ENCODE data around the gene SYTL3. TPM values are rescaled to one million over a fixed set of nuclear protein-coding genes. Genes with fewer than 3 reads are reported as not detected.

SYTL3 gene
- polyA plus RNA-seq, 1 of the 3 experiments (the other 2 are of a cell fraction) = 2.3 TPM

GRCh38 chr6:158607411-158608170, 42.3 kb upstream of the SYTL3 start:
- no peaks in the 10 kb centered on the region for H4K20me1 ChIP-seq (ENCODE audit: insufficient read depth)
- H3K79me2 ChIP-seq (ENCODE audit: insufficient read depth) = peaks cover 6% of the 10 kb centered on the region; the same call in 1 of the 2 replicates
- peaks cover 41 to 54% of the 10 kb centered on the region in 2 experiments for H3K36me3 ChIP-seq (replicated peaks in 1 of 2; ENCODE audit: control insufficient read depth in 1 of 2, insufficient read depth in 2 of 2, low read length in 1 of 2)
- H3K27me3 ChIP-seq (ENCODE audit: insufficient read depth) = no peaks in the 10 kb centered on the region
- H3K27ac ChIP-seq (ENCODE audit: low read depth in 2 of 2, low read length in 1 of 2) = no peak overlapping the region
- no peak for DNase-seq
- no peak for TF ChIP-seq RFX5 (IDR thresholded peaks at IDR 0.05; ENCODE audit: low read length)
- TF ChIP-seq GATA2 (CRISPR knock-in tag; IDR thresholded peaks at IDR 0.05) = no peak
- TF ChIP-seq EZH2phosphoT487 (IDR thresholded peaks at IDR 0.05; ENCODE audit: borderline replicate concordance, low read depth) = no peak
- no peak for TF ChIP-seq TCF12 (IDR thresholded peaks at IDR 0.05)
- no peak for TF ChIP-seq MEF2A (IDR thresholded peaks at IDR 0.05; ENCODE audit: borderline replicate concordance, low read depth)
- no peak overlapping the region for H3K4me3 ChIP-seq (ENCODE audit: low read depth in 2 of 2, low read length in 1 of 2)
- no peaks in the 10 kb centered on the region for H3K9me2 ChIP-seq
- 92% methylated on average over 11 of the region's 14 CpGs for WGBS (ENCODE audit: low lambda C conversion rate)
- no peaks in the 10 kb centered on the region for H3F3A ChIP-seq (replicated peaks; ENCODE audit: insufficient read depth)
- no peak overlapping the region for H3K9ac ChIP-seq
- peaks cover 0 to 28% of the 10 kb centered on the region in 2 experiments; a peak in 2 of 4 replicates for H3K4me1 ChIP-seq (ENCODE audit: control insufficient read depth in 1 of 2, insufficient read depth in 2 of 2, low read depth in 1 of 2, low read length in 1 of 2)
- no peak overlapping the region for H3K4me2 ChIP-seq
- CTCF ChIA-PET = interaction anchor here (1.0 to 1.3 kb wide), 2 partner anchors 37 to 84 kb away, joined by 3 to 4 read pairs; partner anchors contain the start of gene DYNLT1
- no peak overlapping the region for H2AFZ ChIP-seq (ENCODE audit: low read depth)
- no peaks in the 10 kb centered on the region for H3K9me3 ChIP-seq
- POLR2A ChIA-PET = no interaction called here

DNA sequence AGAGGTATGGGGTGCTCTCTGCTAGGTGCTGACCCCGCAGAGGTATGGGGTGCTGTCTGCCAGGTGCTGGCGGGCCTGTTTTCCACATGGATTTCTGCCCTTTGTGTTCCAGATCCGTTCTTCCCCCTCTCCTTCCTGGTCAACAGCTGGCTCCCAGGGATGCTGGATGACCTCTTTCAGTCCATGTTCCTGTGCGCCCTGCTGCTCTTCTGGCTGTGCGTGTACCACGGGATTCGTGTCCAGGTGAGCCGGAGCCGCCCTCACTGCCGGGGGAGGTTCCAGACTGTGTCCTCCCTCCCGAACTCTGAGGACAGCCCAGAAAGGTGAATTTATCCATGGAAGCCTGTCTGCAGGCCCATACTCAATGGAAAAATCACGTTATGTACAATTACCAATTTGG, 41.6 kb upstream of the SYTL3 start:
- no peak overlapping the region for H2AFZ ChIP-seq (ENCODE audit: low read depth)
- no peak for TF ChIP-seq EP300 (IDR thresholded peaks at IDR 0.05; ENCODE audit: borderline replicate concordance in 1 of 2, low read depth in 1 of 2, low read length in 1 of 2)
- DNase-seq = no peak
- no peaks in the 10 kb centered on the region for H3K9me2 ChIP-seq
- no peak overlapping the region for H3K27ac ChIP-seq (ENCODE audit: low read depth in 2 of 2, low read length in 1 of 2)
- H3K4me2 ChIP-seq = no peak overlapping the region
- no peak overlapping the region for H3K9ac ChIP-seq
- H3K36me3 ChIP-seq (replicated peaks in 1 of 2; ENCODE audit: control insufficient read depth in 1 of 2, insufficient read depth in 2 of 2, low read length in 1 of 2) = peaks cover 43 to 57% of the 10 kb centered on the region in 2 experiments
- 96% methylated on average over 8 of the region's 12 CpGs for WGBS (ENCODE audit: low lambda C conversion rate)
- H3K4me3 ChIP-seq (ENCODE audit: low read depth in 2 of 2, low read length in 1 of 2) = no peak overlapping the region
- POLR2A ChIA-PET = no interaction called here
- CTCF ChIA-PET = interaction anchor here (0.9 to 1.0 kb wide), 2 partner anchors 36 to 387 kb away, joined by 3 read pairs; partner anchors contain the start of gene DYNLT1
- H3F3A ChIP-seq (replicated peaks; ENCODE audit: insufficient read depth) = no peaks in the 10 kb centered on the region
- H4K20me1 ChIP-seq (ENCODE audit: insufficient read depth) = no peaks in the 10 kb centered on the region
- H3K9me3 ChIP-seq = no peaks in the 10 kb centered on the region
- H3K27me3 ChIP-seq (ENCODE audit: insufficient read depth) = no peaks in the 10 kb centered on the region
- H3K79me2 ChIP-seq (ENCODE audit: insufficient read depth) = 0 out of 2 replicates have a peak, but pooled peaks cover 3% of the 10 kb centered on the region
- peaks cover 0 to 25% of the 10 kb centered on the region in 2 experiments; a peak in 2 of 4 replicates for H3K4me1 ChIP-seq (ENCODE audit: control insufficient read depth in 1 of 2, insufficient read depth in 2 of 2, low read depth in 1 of 2, low read length in 1 of 2)

GRCh38 chr6:158609455-158610155, 40.2 kb upstream of the SYTL3 start:
- TF ChIP-seq JUND (IDR thresholded peaks at IDR 0.05) (no peak), RXRA (IDR thresholded peaks at IDR 0.05; ENCODE audit: borderline replicate concordance, low read depth) (no peak), NFIC (IDR thresholded peaks at IDR 0.05; ENCODE audit: borderline replicate concordance) (no peak), EP300 (IDR thresholded peaks at IDR 0.05; ENCODE audit: borderline replicate concordance in 1 of 2, low read depth in 1 of 2, low read length in 1 of 2) (no peak), GATA2 (CRISPR knock-in tag; IDR thresholded peaks at IDR 0.05) (no peak), ELF1 (IDR thresholded peaks at IDR 0.05) (no peak), FOXM1 (IDR thresholded peaks at IDR 0.05; ENCODE audit: low read depth) (no peak), MEF2A (IDR thresholded peaks at IDR 0.05; ENCODE audit: borderline replicate concordance, low read depth) (no peak), CTCF (IDR thresholded peaks at IDR 0.05) (no peak), FOSL2 (IDR thresholded peaks at IDR 0.05; ENCODE audit: borderline replicate concordance, low read depth) (no peak)
- TF ChIP-seq, protein P1, sequence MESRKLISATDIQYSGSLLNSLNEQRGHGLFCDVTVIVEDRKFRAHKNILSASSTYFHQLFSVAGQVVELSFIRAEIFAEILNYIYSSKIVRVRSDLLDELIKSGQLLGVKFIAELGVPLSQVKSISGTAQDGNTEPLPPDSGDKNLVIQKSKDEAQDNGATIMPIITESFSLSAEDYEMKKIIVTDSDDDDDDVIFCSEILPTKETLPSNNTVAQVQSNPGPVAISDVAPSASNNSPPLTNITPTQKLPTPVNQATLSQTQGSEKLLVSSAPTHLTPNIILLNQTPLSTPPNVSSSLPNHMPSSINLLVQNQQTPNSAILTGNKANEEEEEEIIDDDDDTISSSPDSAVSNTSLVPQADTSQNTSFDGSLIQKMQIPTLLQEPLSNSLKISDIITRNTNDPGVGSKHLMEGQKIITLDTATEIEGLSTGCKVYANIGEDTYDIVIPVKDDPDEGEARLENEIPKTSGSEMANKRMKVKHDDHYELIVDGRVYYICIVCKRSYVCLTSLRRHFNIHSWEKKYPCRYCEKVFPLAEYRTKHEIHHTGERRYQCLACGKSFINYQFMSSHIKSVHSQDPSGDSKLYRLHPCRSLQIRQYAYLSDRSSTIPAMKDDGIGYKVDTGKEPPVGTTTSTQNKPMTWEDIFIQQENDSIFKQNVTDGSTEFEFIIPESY (IDR thresholded peaks at IDR 0.05; ENCODE audit: borderline replicate concordance, low read depth) = no peak
- Histone ChIP-seq H3K4me3 (ENCODE audit: low read depth in 2 of 2, low read length in 1 of 2) (no peak overlapping the region), H3K9me3 (no peaks in the 10 kb centered on the region), H2AFZ (ENCODE audit: low read depth) (no peak overlapping the region), H3K4me2 (no peak overlapping the region), H4K20me1 (ENCODE audit: insufficient read depth) (no peaks in the 10 kb centered on the region), H3K9ac (no peak overlapping the region), H3F3A (replicated peaks; ENCODE audit: insufficient read depth) (no peaks in the 10 kb centered on the region), H3K27me3 (ENCODE audit: insufficient read depth) (no peaks in the 10 kb centered on the region), H3K9me2 (no peaks in the 10 kb centered on the region), H3K27ac (ENCODE audit: low read depth in 2 of 2, low read length in 1 of 2) (no peak overlapping the region), H3K4me1 (ENCODE audit: control insufficient read depth in 1 of 2, insufficient read depth in 2 of 2, low read depth in 1 of 2, low read length in 1 of 2) (peaks cover 0 to 14% of the 10 kb centered on the region in 2 experiments; a peak in 2 of 4 replicates), H3K36me3 (replicated peaks in 1 of 2; ENCODE audit: control insufficient read depth in 1 of 2, insufficient read depth in 2 of 2, low read length in 1 of 2) (peaks cover 50 to 64% of the 10 kb centered on the region in 2 experiments), H3K79me2 (ENCODE audit: insufficient read depth) (no peaks in the 10 kb centered on the region)
- CTCF ChIA-PET = interaction anchor here (0.9 to 1.3 kb wide), 5 partner anchors 10 to 362 kb away, joined by 3 to 4 read pairs (median 4); no protein-coding TSS in a partner anchor
- no peak for DNase-seq
- POLR2A ChIA-PET = no interaction called here
- 92% methylated on average over 9 of the region's 13 CpGs for WGBS (ENCODE audit: low lambda C conversion rate)
